Stimulated activated CD4-positive, alpha-beta T cell treated with anti-CD3 and anti-CD28 coated beads, Interleukin-12 subunit alpha, Interleukin-12 subunit beta, amount 100 ng/mL, for 48 hours (primary cell): ENCODE data around the gene FAT2.

ENCODE experiments used
- DNase-seq, 3 donors: peaks; one replicate each; pipeline ENCODE4 v3.0.0-alpha.2; 2020; ENCODE audit warnings: low read depth in 2 of 3, low spot score in 1 of 3

The FAT2 gene

GRCh38 chr5:151557951-151558350 lies 33.2 kb downstream of the FAT2 start:
- DNase-seq, result no peak

- DNase-seq, result no peak
Measured at GRCh38 chr5:151557466-151557865, 33.7 kb downstream of the FAT2 start.

GRCh38 chr5:151556806-151557205 lies 34.3 kb downstream of the FAT2 start:
- no peak for DNase-seq

GRCh38 chr5:151555760-151556576 lies 35.2 kb downstream of the FAT2 start:
- DNase-seq, result no peak

GRCh38 chr5:151553695-151554094 lies 37.4 kb downstream of the FAT2 start:
- no peak for DNase-seq

GRCh38 chr5:151553130-151553670 lies 37.9 kb downstream of the FAT2 start:
- no peak for DNase-seq

- DNase-seq, result no peak
Measured at GRCh38 chr5:151551985-151552384, 39.1 kb downstream of the FAT2 start.

- DNase-seq, result no peak
Measured at GRCh38 chr5:151550146-151550545, 41.0 kb downstream of the FAT2 start.

GRCh38 chr5:151549713-151550112 lies 41.4 kb downstream of the FAT2 start:
- no peak for DNase-seq

GRCh38 chr5:151547364-151547763 lies 43.8 kb downstream of the FAT2 start:
- no peak for DNase-seq

GRCh38 chr5:151541571-151541970 lies 49.6 kb downstream of the FAT2 start:
- DNase-seq, result no peak
